ENCODE results near the gene TLX2. TPM values are rescaled to one million over a fixed set of nuclear protein-coding genes. Genes with fewer than 3 reads are reported as not detected.

Gene TLX2
- total RNA-seq, 1 donor from 2014 or later: 6.6 TPM

- Histone ChIP-seq H3K27me3 (no peaks in the 10 kb centered on the region), H3K4me3 (no peak overlapping the region), H3K27ac (no peak overlapping the region), H3K9me3 (no peaks in the 10 kb centered on the region), H3K36me3 (peaks cover 0 to 16% of the 10 kb centered on the region in 2 donors), H3K4me1 (peaks cover 33% of the 10 kb centered on the region)
- intact Hi-C loops (cut with DNase I): no loop called here
- no peak for DNase-seq (ENCODE audit: extremely low spot score in 2 of 2)
- TF ChIP-seq POLR2AphosphoS5 (IDR thresholded peaks at IDR 0.05; ENCODE audit: insufficient read depth in 1 of 2, low read depth in 1 of 2): no peak
- no peak for TF ChIP-seq POLR2A (IDR thresholded peaks at IDR 0.05)
- no peak for TF ChIP-seq CTCF (IDR thresholded peaks at IDR 0.05)
Measured at GRCh38 chr2:74531666-74532065, 17.4 kb downstream of the TLX2 start.

- no peak for TF ChIP-seq POLR2A (IDR thresholded peaks at IDR 0.05)
- TF ChIP-seq POLR2AphosphoS5 (IDR thresholded peaks at IDR 0.05; ENCODE audit: insufficient read depth in 1 of 2, low read depth in 1 of 2): no peak
- TF ChIP-seq CTCF (IDR thresholded peaks at IDR 0.05): no peak
- no peak for DNase-seq (ENCODE audit: extremely low spot score in 2 of 2)
- Histone ChIP-seq H3K27me3 (no peaks in the 10 kb centered on the region), H3K27ac (no peak overlapping the region), H3K36me3 (peaks cover 0 to 10% of the 10 kb centered on the region in 2 donors), H3K4me1 (peaks cover 33% of the 10 kb centered on the region), H3K4me3 (no peak overlapping the region), H3K9me3 (no peaks in the 10 kb centered on the region)
- intact Hi-C loops (cut with DNase I): no loop called here
Measured at GRCh38 chr2:74532222-74532621, 18.0 kb downstream of the TLX2 start.

GRCh38 chr2:74533464-74533863 is 19.2 kb downstream of the TLX2 start:
- no peak for TF ChIP-seq POLR2AphosphoS5 (IDR thresholded peaks at IDR 0.05; ENCODE audit: insufficient read depth in 1 of 2, low read depth in 1 of 2)
- TF ChIP-seq POLR2A (IDR thresholded peaks at IDR 0.05): no peak
- no peak for TF ChIP-seq CTCF (IDR thresholded peaks at IDR 0.05)
- DNase-seq (ENCODE audit: extremely low spot score in 2 of 2): no peak
- Histone ChIP-seq H3K27ac (no peak overlapping the region), H3K27me3 (no peaks in the 10 kb centered on the region), H3K4me1 (peaks cover 25% of the 10 kb centered on the region), H3K4me3 (no peak overlapping the region), H3K9me3 (no peaks in the 10 kb centered on the region), H3K36me3 (peaks cover 0 to 4% of the 10 kb centered on the region in 2 donors)
- intact Hi-C loops (cut with DNase I): no loop called here

- intact Hi-C loops (cut with DNase I): no loop called here
Measured at GRCh38 chr2:74534411-74534810, 20.2 kb downstream of the TLX2 start.

More at GRCh38 chr2:74534411-74534810, 20.2 kb downstream of the TLX2 start:
- TF ChIP-seq CTCF (IDR thresholded peaks at IDR 0.05) (no peak), POLR2A (IDR thresholded peaks at IDR 0.05) (no peak), POLR2AphosphoS5 (IDR thresholded peaks at IDR 0.05; ENCODE audit: insufficient read depth in 1 of 2, low read depth in 1 of 2) (no peak)
- Histone ChIP-seq H3K9me3 (no peaks in the 10 kb centered on the region), H3K4me3 (no peak overlapping the region), H3K4me1 (peaks cover 17% of the 10 kb centered on the region), H3K36me3 (peaks cover 0 to 4% of the 10 kb centered on the region in 2 donors), H3K27me3 (no peaks in the 10 kb centered on the region), H3K27ac (no peak overlapping the region)
- DNase-seq (ENCODE audit: extremely low spot score in 2 of 2): no peak

Data from vagina (tissue), 2 donors.